ENCODE measurements around the gene PKN3. TPM values are rescaled to one million over a fixed set of nuclear protein-coding genes. Genes with fewer than 3 reads are reported as not detected.

Gene PKN3
- total RNA-seq, result 7.6 and 23.8 TPM in 2 replicates

GRCh38 chr9:128702445-128702948 is at the start of gene PKN3:
Gene PKN3, plus strand, starts transcription at chr9:128702503. Its CDS starts 413 bp downstream, at chr9:128702916.

GRCh38 chr9:128656416-128657343 is 45.6 kb upstream of the PKN3 start, which contains the start of gene DYNC2I2:
Gene DYNC2I2, minus strand, starts transcription at chr9:128656847. Its CDS starts 121 bp downstream, at chr9:128656726.

GRCh38 chr9:128688501-128689292 is 13.6 kb upstream of the PKN3 start, which contains the start of gene SET:
Gene SET, plus strand, starts transcription at chr9:128689222. Its CDS starts 361 bp downstream, at chr9:128689583.

GRCh38 chr9:128723866-128724743 is 21.8 kb downstream of the PKN3 start, which contains the start of gene ZDHHC12:
Gene ZDHHC12, minus strand, starts transcription at chr9:128724127. Its CDS starts 34 bp downstream, at chr9:128724093.

Other genes starting within 250 kb of the PKN3 start
- 12.2 and 33.9 TPM in 2 replicates for gene ODF2, start 246.5 kb upstream of the PKN3 start, total RNA-seq
- gene GLE1, start 197.8 kb upstream of the PKN3 start, total RNA-seq, result 18.5 and 20.9 TPM in 2 replicates
- 280 and 302 TPM in 2 replicates for gene SPTAN1, start 149.9 kb upstream of the PKN3 start, total RNA-seq
- gene DYNC2I2, start 45.7 kb upstream of the PKN3 start, total RNA-seq, result 103 and 125 TPM in 2 replicates
- gene SET, start 13.3 kb upstream of the PKN3 start, total RNA-seq, result 141 and 170 TPM in 2 replicates
- 111 and 159 TPM in 2 replicates for gene ZDHHC12, start 21.6 kb downstream of the PKN3 start, total RNA-seq
- gene ZER1, start 69.4 kb downstream of the PKN3 start, total RNA-seq, result 24.0 and 72.0 TPM in 2 replicates
- gene TBC1D13, start 84.8 kb downstream of the PKN3 start, total RNA-seq, result 13.7 and 18.9 TPM in 2 replicates
- gene ENDOG, start 116.0 kb downstream of the PKN3 start, total RNA-seq, result 32.8 and 39.4 TPM in 2 replicates
- 31.1 and 43.5 TPM in 2 replicates for gene SPOUT1, start 127.3 kb downstream of the PKN3 start, total RNA-seq
- 14.5 and 15.1 TPM in 2 replicates for gene KYAT1, start 179.4 kb downstream of the PKN3 start, total RNA-seq
- 66.5 and 72.4 TPM in 2 replicates for gene LRRC8A, start 179.6 kb downstream of the PKN3 start, total RNA-seq
- 6.0 and 24.7 TPM in 2 replicates for gene PHYHD1, start 218.5 kb downstream of the PKN3 start, total RNA-seq
- gene DOLK, start 245.1 kb downstream of the PKN3 start, total RNA-seq, result 26.7 and 27.7 TPM in 2 replicates
- gene NUP188, start 245.2 kb downstream of the PKN3 start, total RNA-seq, result 30.3 and 77.1 TPM in 2 replicates